Gastroesophageal sphincter (tissue), 3 donors: Measurements from ENCODE around the gene GRAMD4.

ENCODE experiments used
- POLR2A ChIP-seq, 2 donors: fragments of 450-650 bp; IDR thresholded peaks; one replicate each; pipeline ENCODE4 v1.6.1; 2017; ENCODE audit warnings: antibody characterized with exemption in 2 of 2, mild to moderate bottlenecking in 2 of 2, moderate library complexity in 1 of 2
- TF ChIP-seq, protein P1 (sequence below), 4 experiments: fragments of 200-600 bp in 2 of 4; fragments of 450-650 bp in 2 of 4; sonication (generic) in 1 of 4; IDR thresholded peaks; one replicate each; pipeline ENCODE4 v1.5.1; 2017 to 2019; ENCODE audit warnings: antibody characterized with exemption in 4 of 4, mild to moderate bottlenecking in 2 of 4, moderate library complexity in 2 of 4

DNA sequence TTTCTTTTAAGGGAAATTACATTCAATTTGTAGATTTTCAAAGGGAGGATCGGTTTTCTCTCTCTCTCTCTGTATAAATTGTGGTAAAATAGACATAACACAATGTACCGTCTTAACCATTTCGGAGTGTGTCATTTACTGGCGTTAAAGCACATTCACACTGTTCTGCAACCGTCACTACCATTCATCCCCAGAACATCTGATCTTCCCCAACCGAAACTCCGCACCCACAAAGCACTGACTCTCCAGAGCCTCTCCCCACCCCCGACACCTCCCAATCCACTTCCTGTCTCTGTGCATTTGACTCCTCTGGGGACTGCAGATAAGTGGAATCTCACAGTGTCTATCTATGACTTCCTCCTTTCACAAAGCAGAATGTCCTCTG lies 15.9 kb upstream of the GRAMD4 start:
- TF ChIP-seq, protein P1, sequence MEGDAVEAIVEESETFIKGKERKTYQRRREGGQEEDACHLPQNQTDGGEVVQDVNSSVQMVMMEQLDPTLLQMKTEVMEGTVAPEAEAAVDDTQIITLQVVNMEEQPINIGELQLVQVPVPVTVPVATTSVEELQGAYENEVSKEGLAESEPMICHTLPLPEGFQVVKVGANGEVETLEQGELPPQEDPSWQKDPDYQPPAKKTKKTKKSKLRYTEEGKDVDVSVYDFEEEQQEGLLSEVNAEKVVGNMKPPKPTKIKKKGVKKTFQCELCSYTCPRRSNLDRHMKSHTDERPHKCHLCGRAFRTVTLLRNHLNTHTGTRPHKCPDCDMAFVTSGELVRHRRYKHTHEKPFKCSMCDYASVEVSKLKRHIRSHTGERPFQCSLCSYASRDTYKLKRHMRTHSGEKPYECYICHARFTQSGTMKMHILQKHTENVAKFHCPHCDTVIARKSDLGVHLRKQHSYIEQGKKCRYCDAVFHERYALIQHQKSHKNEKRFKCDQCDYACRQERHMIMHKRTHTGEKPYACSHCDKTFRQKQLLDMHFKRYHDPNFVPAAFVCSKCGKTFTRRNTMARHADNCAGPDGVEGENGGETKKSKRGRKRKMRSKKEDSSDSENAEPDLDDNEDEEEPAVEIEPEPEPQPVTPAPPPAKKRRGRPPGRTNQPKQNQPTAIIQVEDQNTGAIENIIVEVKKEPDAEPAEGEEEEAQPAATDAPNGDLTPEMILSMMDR (IDR thresholded peaks at IDR 0.05), result no peak
- no peak for TF ChIP-seq POLR2A (IDR thresholded peaks at IDR 0.05)
